DMS 273 (cell line): ENCODE data around the gene COL5A1.

Experiments used
- DNase-seq: peaks from one replicate; lab custom pipeline; 2025; ENCODE audit not compliant: unreplicated experiment; lab: John Stamatoyannopoulos, UW

Gene COL5A1

GRCh38 chr9:134759913-134760312 lies 118.3 kb downstream of the COL5A1 start:
- no peak for DNase-seq

- no peak for DNase-seq
These were observed 119.3 kb downstream of the COL5A1 start for GRCh38 chr9:134760750-134761420.

GRCh38 chr9:134764473-134765269 lies 123.1 kb downstream of the COL5A1 start:
- peak; percentile 47 for DNase-seq

- DNase-seq, result no peak
These were observed 124.2 kb downstream of the COL5A1 start for GRCh38 chr9:134765785-134766184.

GRCh38 chr9:134766587-134766986 lies 125.0 kb downstream of the COL5A1 start:
- no peak for DNase-seq

GRCh38 chr9:134768332-134768708 lies 126.7 kb downstream of the COL5A1 start:
- DNase-seq, result no peak

- no peak for DNase-seq
These were observed 127.2 kb downstream of the COL5A1 start for GRCh38 chr9:134768709-134769351.

GRCh38 chr9:134770972-134771971 lies 129.7 kb downstream of the COL5A1 start:
- no peak for DNase-seq

- DNase-seq, result no peak
These were observed 130.7 kb downstream of the COL5A1 start for GRCh38 chr9:134772331-134772730.

- DNase-seq, result no peak
These were observed 132.2 kb downstream of the COL5A1 start for GRCh38 chr9:134773842-134774241.

- no peak for DNase-seq
These were observed 132.8 kb downstream of the COL5A1 start for GRCh38 chr9:134774410-134774809.

GRCh38 chr9:134775081-134775951 lies 133.7 kb downstream of the COL5A1 start:
- DNase-seq, result no peak

GRCh38 chr9:134776080-134776796 lies 134.6 kb downstream of the COL5A1 start:
- DNase-seq, result no peak

- DNase-seq, result no peak
These were observed 135.6 kb downstream of the COL5A1 start for GRCh38 chr9:134777153-134777552.

- DNase-seq, result no peak
These were observed 136.6 kb downstream of the COL5A1 start for GRCh38 chr9:134778156-134778555.

GRCh38 chr9:134778841-134779411 lies 137.3 kb downstream of the COL5A1 start:
- DNase-seq, result peak; percentile 86

GRCh38 chr9:134779640-134780039 lies 138.0 kb downstream of the COL5A1 start:
- no peak for DNase-seq

- DNase-seq, result peak; percentile 52
These were observed 140.1 kb downstream of the COL5A1 start for GRCh38 chr9:134781591-134782302.
